ENCODE data around the gene RRP1. TPM values are rescaled to one million over a fixed set of nuclear protein-coding genes. Genes with fewer than 3 reads are reported as not detected.

Gene RRP1
- total and polyA plus RNA-seq, 2 of the 13 experiments (the other 11 are each of a cell fraction or from before 2014, with no cell fraction given): 20.1 to 35.1 TPM

DNA sequence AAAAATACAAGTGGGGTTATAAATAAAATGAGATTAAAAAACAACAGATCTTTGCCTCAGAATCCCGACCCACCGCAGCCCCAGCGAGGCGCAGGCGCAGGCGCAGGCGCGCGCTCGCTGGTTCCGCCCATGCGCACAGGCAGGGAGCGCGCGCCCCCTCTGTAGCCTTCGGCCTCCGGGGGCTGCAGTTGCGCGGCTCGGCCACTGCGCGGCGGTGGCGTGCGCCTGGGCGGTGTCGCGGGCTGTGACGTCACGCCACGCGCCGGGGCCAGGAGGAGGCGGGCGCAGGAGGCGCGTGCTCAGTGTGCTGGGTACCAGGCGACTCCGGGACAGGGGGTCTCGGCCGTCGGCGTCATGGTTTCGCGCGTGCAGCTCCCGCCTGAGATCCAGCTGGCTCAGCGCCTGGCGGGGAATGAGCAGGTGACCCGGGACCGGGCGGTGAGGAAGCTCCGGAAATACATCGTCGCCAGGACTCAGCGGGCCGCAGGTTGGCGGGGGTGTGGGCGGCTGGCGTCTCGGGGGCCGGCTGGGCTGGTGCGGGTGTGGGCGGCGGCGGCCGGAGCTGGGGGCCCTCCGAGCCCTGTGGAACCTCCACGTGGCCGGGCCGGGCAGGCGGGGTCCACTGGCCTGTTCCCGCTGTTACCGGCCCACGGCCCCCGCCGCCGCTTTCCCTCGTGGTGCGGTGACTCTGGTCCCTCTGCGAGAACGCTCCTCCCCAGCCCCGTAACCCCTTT, at the start of gene RRP1 (continued):
- TF ChIP-seq NAIF1 (CRISPR knock-in tag; IDR thresholded peaks at IDR 0.05; ENCODE audit: borderline replicate concordance): no peak
- TF ChIP-seq ZNF562 (CRISPR knock-in tag; IDR thresholded peaks at IDR 0.05; ENCODE audit: borderline replicate concordance): no peak
- TF ChIP-seq CAMTA2 (CRISPR knock-in tag; IDR thresholded peaks at IDR 0.05; ENCODE audit: borderline replicate concordance): no peak
- TF ChIP-seq ZNF329 (CRISPR knock-in tag; IDR thresholded peaks at IDR 0.05; ENCODE audit: low read depth): peak; percentile 69; the same call in 1 of the 2 replicates
- no peak for TF ChIP-seq MAFK (conservative IDR thresholded peaks at IDR 0.05 in 1 of 2, IDR thresholded peaks at IDR 0.05 in 1 of 2; ENCODE audit: low read length in 2 of 2)
- TF ChIP-seq SIX1 (CRISPR knock-in tag; IDR thresholded peaks at IDR 0.05; ENCODE audit: borderline replicate concordance): no peak
- TF ChIP-seq, protein P1, sequence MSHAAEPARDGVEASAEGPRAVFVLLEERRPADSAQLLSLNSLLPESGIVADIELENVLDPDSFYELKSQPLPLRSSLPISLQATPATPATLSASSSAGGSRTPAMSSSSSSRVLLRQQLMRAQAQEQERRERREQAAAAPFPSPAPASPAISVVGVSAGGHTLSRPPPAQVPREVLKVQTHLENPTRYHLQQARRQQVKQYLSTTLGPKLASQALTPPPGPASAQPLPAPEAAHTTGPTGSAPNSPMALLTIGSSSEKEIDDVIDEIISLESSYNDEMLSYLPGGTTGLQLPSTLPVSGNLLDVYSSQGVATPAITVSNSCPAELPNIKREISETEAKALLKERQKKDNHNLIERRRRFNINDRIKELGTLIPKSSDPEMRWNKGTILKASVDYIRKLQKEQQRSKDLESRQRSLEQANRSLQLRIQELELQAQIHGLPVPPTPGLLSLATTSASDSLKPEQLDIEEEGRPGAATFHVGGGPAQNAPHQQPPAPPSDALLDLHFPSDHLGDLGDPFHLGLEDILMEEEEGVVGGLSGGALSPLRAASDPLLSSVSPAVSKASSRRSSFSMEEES (CRISPR knock-in tag; IDR thresholded peaks at IDR 0.05): no peak
- TF ChIP-seq SYNCRIP (IDR thresholded peaks at IDR 0.05; ENCODE audit: insufficient read depth, low read depth, low read length): no peak
- TF ChIP-seq FOXA1 (IDR thresholded peaks at IDR 0.05): no peak
- peak; percentile 55 for TF ChIP-seq FOXA1 (CRISPR knock-in tag; IDR thresholded peaks at IDR 0.05)
- peak; percentile 55; the same call in 1 of the 2 replicates for TF ChIP-seq ZSCAN25 (CRISPR knock-in tag; IDR thresholded peaks at IDR 0.05)
- peak; percentile 80 for TF ChIP-seq RFX5 (IDR thresholded peaks at IDR 0.05; ENCODE audit: low read depth, low read length)
- peak; percentile 68 for TF ChIP-seq ISL2 (CRISPR knock-in tag; IDR thresholded peaks at IDR 0.05)
- TF ChIP-seq, protein P2, sequence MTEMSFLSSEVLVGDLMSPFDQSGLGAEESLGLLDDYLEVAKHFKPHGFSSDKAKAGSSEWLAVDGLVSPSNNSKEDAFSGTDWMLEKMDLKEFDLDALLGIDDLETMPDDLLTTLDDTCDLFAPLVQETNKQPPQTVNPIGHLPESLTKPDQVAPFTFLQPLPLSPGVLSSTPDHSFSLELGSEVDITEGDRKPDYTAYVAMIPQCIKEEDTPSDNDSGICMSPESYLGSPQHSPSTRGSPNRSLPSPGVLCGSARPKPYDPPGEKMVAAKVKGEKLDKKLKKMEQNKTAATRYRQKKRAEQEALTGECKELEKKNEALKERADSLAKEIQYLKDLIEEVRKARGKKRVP (CRISPR knock-in tag; IDR thresholded peaks at IDR 0.05): no peak; a peak in 1 of 4 replicates
- no peak for TF ChIP-seq PRMT3 (CRISPR knock-in tag; IDR thresholded peaks at IDR 0.05; ENCODE audit: borderline replicate concordance, low read depth)
- TF ChIP-seq MTA3 (CRISPR knock-in tag; IDR thresholded peaks at IDR 0.05): no peak
- TF ChIP-seq JUN (CRISPR knock-in tag; IDR thresholded peaks at IDR 0.05): no peak
- peak in 1 of 2 experiments; percentile 56; a peak in 1 of 4 replicates for TF ChIP-seq KLF16 (CRISPR knock-in tag; IDR thresholded peaks at IDR 0.05)
- no peak for TF ChIP-seq ZNF230 (CRISPR knock-in tag; IDR thresholded peaks at IDR 0.05)
- peak; percentile 95 for TF ChIP-seq GATAD1 (CRISPR knock-in tag; IDR thresholded peaks at IDR 0.05)
- TF ChIP-seq RBFOX2 (IDR thresholded peaks at IDR 0.05; ENCODE audit: low read depth, low read length): peak; percentile 91
